ENCODE data around the gene TIMP4.
A peak's percentile ranks its signal among the peaks of the same experiment; 100 is the strongest.

Gene TIMP4

DNA sequence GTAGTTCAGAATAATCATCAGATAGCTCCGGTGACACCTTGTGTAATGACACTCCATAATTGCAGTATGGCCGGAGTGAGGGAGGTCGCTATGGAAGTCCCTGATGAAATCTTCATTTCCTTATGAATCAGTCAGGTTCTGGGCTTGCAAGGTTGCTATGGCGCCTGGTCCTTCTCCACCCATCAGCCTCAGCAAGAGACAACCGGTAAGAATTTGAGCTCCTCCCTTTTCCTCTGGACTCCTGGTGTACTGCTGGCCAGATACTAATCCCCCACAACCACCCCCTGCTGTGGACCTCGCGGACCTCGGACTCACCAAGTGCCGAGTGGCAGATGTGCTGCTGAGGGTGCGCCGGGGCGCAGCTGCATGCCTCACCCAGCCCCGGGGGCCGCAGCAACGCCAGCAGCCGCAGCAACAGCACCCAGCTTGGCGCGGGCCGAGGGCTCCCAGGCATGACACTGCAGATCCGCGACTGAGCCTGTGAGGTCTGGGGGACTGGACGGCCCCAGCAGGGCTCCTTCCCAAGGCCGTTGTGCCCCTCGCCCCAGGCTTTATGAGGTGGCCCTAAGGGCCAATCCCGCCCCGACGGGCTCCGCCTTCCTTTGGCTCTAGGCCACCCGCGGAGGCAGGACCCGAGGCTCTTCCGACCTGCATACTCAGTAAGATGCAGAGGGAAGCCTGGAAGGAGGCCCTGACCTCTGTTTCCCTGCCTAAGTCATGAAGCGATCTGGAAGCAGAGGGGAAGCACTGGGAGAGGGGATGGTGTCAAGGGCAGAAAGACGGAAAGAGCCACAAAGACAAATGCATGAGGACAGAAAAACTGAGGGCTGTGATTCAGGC lies at the start of gene TIMP4:
Gene TIMP4 (minus strand): TSS at position 526 of the 840 bp plus-strand sequence. CDS start 72 bp downstream, at position 454.
- DNase-seq: peak; percentile 56

DNA sequence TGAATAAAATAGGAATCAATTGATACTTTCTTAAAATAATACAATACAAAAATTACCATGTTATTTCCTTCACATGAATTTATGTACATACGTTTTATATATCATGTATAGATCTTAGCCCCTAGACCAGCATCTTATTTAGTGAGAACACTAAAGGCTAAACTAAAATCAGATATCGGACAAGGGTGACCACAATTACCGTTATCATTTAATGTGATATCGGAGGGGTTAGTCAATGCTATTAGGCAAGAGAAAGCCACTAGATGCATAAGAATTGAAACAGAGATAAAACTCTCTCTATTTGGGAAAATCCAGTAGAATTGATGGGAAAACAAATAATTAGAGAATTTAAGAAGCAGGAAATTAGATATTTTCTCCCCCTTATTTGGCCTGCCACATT lies 46.5 kb upstream of the TIMP4 start:
- no peak for DNase-seq

DNA sequence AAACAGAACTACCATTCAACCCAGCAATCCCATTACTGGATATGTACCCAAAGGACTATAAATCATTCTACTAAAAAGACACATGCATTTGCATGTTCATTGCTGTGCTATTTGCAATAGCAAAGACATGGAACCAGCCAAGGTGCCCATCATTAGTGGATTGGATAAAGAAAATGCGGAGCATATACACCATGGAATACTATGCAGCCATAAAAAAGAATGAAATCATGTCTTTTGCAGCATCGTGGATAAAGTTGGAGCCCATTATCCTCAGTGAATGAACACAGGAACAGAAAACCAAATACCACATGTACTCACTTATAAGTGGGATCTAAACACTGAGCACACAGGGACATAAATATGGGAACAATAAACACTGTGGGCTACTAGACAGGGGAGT lies 43.1 kb upstream of the TIMP4 start:
- no peak for DNase-seq

DNA sequence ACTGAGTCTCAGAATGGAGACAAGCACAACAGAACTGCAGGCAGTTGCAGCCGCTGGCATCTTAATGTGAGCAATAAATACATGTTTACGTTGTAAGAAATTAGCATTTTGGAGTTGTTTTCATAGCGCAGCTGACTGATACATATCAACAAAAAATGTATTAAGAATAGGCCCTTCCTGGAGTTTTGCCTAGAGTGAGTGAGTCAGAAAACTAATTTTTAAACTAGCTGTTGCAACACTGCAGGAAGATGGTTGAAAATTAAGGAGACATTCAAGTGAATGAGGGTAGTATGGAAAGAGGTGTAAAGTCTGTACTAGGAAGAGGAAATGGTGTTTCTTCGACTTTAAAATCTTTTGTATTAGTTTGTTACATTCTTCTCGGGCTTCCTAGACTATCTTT lies 39.6 kb upstream of the TIMP4 start:
- peak; percentile 84 for DNase-seq

DNA sequence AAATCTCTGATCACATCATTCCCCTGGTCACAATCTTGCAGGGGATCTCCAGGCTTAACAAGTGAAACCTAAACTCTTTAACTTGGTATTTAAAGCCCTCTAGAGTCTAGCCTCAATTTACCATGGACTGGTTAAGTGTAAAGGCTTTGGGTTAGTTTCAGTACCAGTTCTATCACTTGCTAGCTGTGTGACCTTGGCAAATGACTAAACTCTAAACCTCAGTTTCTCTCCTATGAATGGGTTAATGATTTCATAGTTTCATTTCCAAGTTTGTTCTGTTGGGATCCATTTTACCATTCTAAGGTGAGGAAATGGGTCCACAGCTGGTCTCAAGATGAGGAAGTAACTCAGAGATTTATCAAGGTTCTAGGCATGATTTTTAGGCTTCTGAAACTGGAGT lies 38.8 kb upstream of the TIMP4 start:
- no peak for DNase-seq

DNA sequence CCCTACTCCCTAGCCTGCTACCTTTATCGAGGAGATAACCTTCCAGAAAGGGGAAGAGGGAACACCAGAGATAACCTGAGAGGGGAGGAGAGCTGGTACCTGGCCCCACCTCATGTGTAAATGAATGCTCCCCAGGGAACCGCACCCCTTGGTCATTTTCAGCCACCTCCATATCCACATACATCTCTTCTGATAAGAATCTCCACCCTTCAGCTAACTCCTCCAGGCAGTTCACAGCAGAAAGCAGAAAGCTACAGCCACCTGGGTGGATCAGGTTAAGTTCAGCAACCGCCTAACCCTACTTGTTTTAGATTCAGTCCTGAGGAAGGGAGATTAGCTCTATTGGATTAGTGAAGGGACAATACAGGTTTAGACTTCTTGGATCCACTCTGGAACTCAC lies 38.0 kb upstream of the TIMP4 start:
- no peak for DNase-seq

DNA sequence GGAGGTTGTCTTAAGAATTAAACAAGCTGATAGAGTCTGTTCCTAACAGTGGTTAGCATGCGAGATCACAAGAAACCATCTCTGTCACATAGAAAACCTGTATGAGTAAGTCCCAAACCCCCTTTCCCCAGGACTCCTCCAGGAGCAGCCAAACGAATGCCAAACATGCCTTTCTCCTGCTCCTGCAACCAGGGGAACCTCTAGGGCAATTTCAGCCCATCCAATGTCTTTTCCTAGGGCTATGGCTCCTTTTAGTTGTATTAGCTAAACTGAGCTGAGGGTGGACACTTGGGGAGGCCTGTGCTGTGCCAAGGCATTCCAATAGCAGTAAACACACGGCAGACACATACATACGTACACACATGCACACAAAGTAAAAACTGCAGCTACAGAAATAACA lies 36.5 kb upstream of the TIMP4 start:
- DNase-seq: peak; percentile 67

DNA sequence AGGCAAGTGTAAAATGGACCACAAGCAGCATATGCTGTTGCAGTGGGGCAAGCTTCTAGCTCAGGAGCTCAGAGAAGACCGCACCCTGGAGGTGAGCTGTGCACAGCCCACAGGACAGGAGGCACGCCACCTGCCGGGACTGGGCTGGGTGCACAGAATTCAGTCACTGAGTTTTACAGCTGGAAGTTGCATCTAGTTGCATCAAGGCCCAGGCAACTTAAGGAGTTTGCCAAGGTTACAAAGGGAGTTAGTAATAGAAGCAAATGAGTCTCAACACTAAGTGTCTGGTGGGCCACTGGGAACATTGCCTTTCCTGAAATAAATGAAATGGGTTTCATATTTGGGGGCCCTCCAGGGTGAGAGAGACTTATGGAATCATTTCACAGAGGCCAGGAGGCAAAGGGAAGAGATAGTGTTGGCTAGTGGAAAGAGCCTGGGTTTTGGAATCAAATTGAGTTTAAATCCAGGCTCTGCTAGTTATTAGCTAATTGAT lies 36.0 kb upstream of the TIMP4 start:
- peak; percentile 48 for DNase-seq

DNA sequence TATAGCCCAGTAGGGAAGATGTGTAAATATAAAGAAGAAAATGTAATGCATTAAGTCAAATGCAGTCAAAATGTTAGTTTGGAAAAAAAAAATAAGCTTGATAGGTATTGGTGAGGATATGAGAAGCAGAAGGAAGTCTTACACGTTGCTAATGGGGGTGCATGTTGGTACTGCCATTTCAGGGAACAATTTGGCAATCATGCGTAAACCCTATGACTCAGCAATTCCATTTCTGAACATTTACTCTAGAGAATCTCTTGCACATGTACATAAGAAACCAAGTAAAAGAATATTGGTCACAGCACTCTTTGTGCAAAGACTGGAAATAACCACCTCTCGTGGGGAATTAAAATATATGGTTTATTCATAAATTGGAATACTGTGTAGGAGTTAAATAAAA lies 35.5 kb upstream of the TIMP4 start:
- DNase-seq: peak; percentile 89

DNA sequence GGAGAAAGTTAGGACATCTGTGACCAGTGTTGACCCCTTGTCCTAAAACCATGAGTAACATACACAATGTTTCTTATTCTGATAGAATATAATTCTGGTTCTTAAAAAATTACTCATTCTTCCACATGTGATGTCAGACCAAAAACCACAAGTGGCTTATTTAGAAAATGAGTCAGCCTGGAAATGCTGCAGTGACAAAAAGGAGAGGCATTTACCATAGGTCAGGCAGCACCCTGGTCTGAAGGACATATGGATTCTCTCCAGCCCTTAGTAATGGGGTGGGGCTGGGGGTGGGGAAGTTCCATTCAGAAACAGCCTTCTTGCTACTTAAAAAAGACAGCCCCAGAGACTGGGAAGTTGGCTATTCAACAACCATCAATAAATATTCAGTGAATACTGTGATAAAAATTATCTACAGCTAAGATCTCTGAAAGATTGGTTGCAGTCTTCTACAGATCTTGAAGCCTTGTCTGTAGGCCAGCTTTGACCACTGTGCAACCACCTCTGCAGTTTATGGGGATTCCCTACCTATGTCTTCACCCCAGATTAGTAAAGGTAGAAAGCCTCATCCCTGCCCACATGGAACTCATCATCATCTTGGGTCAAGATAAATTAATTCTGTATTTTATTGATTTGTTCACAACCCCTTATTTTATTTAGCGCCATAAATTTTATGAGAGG lies 34.9 kb upstream of the TIMP4 start:
- DNase-seq: peak; percentile 99

DNA sequence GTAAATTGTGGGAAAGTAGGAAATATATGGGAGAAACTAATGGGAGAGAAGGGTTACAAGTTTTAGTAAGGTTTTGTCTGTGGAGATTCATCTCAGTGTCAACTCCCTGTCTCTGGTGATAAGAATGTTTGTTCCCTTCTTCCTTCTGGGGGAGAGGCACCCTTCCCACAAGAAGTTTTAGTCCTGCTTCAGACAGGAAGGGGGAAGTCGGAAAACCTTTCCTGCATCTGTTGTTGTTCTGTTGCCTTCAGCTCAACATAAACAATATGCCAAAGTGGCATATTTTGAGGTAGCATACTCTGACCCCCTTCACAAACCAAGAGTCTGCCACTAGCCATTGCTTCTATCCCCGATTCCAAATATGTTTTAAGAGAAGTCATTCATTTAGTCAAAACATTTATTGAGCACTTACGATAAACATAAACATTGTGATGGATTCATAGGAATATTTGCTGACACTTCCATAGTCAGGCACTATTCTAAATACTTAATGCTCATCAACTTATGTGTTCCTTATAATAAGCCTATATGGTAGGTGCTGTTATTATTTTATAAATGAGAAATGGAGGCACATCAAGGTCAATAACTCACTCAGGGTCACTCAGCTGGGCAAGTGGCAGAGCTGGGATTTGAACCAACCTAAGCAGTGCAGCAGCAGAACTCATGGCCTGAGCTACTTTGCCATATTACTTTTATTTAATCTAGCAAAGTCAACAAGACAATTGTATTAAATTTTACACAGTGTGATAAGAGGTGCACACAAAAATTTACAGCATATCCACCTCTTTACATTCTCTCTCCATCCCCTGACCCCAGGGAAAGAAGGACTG lies 34.2 kb upstream of the TIMP4 start:
- no peak for DNase-seq

DNA sequence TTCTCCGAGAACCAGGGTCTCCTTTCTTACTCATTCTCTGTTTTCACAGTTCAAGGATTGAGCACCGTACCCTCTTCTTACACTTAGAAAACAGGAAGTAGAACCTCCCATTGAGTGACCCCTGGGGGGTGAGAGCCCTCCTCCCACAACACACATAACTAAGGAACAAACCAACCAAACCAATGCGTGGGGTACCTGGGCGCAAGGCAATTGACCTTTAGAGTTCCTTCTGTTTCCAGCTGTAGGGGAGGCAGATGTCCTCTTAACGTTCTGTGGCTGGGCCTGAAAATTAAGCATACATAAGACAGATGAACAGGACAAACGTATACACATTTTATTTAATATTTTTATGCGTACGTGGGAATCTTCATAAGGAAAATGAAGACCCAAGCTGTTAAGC lies 33.5 kb upstream of the TIMP4 start:
- DNase-seq: no peak

DNA sequence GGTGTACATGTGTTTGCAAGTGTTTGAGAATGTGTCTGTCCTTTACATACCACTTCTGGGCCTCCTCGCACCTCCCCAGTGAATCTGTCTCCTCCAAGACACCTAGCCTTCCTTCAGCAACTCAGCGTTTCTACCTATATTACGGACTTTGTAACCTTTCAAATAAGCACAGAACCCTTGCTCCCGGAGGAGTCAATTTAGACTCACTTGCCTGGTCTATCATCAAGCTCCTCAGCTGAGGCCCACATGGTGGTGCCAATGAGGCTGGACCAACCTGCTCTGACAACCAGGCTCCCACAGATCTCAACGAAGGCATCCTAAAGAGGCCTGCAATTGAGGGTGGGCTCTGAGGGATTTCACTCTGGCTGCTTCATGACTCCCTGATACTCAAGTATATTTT lies 32.8 kb upstream of the TIMP4 start:
- no peak for DNase-seq

DNA sequence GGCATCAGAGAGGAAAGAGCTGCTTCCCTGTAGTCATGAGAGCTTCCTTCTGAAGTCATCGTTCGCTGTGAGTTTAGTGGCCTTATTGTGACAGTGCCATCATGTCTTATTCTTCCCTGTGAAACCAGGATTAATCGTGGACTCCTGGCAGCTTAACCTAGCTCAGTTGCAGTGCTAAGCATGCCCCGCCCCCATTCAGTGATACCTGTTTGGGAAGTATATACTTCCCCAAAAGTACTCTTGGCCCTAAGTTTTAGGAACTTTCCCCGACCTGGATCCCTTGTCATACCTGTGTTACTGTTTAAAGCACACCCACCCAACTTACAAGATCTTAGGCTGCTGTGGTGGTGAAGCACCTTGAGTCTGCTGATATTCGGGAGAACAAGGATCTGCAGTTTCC lies 32.1 kb upstream of the TIMP4 start:
- DNase-seq: no peak

DNA sequence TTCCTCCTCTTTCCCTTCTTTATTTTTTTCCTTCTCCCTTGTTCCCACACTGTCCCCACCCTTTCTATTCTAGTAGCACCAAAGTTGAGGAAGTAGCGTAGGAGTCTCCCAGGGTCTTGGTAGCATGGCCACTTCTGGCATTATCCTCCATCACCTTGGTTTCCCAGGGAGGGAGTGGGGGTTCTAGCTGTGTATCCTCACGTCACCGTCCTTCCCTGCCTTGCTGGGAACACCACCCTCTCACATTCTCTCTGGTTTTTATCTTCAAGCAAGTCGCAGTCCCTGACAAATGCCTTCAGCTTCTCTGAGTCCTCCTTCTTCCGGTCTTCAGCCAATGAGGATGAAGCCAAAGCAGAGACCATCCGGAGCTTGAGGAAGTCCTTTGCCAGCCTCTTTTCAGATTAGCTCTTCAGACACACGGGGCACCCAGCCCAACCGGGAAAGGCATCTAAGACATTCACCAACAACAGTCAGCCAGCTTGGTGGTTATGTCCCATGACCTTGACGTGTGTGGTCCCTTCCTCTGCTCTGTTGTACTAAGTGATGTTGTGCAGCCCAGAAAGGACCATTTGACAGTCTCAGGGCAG lies 31.6 kb upstream of the TIMP4 start:
- no peak for DNase-seq

DNA sequence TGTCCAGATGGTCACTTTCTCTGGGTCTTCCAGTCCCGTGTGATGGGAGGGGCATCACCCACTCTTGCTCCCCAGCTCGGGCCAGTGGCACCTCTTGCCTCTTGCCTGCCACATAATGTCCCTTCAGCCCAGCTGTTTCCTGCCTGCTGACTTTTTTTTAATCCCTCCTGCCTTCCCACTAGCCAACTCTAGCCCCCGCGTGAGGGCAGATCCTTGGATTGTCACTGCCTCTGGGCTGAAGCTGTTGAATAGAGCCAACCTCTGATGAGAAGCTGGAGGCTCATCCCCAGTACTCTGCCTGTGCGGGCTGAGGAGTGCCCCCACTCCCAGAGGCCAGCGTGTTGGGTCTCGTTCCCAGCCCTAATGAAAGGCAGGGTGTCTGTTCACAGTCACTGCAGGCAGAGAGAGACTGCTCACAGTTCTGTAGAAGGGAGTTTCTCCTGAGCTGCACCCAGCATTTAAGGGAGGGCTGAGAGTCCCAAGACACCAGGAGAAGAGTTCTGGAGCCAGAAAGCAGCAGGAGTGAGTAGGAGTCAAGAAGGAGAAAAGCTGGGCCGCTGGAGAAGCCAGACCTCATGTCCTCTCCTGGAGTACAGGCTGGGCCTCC lies 30.1 kb upstream of the TIMP4 start:
- DNase-seq: no peak

DNA sequence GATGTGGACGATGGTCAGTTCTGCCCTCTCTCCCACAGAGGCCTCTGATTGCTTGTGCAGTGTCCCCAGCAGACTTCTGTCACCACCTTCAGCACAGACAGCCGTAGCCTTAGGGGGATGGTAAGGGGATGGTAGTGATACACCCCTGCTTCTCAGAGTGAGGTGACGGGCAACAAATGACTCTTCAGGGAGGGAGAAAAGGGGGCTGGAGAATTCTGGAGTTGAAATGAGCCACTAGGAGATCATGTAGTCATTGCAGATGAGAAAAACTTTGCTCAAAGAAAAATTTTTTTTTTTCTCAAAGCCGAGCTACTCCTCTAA lies 29.6 kb upstream of the TIMP4 start:
- no peak for DNase-seq

DNA sequence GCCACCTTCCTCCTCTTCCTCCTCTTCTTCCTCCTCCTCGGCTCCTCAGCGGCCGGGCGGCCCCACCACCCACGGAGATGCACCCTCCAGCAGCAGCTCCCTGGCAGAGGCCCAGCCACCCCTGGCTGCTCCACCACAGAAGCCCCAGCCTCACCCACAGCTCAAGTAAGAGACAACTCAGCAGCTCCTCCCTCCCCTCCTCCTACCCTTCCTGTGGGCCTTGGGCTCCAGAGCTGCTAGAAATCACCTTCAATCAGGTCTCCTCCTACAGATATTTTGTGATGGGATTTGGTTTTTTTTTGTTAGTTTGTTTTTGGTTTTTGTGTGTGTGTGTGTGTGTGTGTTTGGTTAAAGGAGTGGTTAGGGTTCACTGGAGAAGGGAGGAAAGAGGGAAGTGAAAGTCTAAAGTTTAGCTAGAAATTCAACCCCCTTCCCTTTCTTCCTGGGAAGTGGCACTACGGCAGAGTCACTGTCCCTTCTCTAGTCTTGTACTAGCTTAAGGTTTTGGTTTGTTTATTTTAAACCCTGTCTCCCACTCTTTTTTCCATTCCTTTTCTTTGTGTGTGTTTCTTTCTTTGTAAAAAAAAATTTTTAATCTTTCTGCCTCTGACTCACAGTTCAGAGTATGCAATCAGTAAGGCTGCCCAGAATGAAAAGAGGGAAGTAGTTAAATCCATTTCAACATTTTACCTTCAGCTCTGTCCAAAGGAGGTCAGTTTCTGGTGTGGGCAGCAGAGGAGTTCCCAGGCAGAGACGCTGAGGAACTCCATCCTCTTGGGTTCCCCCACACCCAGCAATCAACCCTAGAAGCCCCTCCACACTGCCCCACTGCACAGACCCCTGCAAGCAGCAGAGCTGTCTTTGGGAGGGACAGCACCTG lies 29.0 kb upstream of the TIMP4 start:
- DNase-seq: peak; percentile 62

DNA sequence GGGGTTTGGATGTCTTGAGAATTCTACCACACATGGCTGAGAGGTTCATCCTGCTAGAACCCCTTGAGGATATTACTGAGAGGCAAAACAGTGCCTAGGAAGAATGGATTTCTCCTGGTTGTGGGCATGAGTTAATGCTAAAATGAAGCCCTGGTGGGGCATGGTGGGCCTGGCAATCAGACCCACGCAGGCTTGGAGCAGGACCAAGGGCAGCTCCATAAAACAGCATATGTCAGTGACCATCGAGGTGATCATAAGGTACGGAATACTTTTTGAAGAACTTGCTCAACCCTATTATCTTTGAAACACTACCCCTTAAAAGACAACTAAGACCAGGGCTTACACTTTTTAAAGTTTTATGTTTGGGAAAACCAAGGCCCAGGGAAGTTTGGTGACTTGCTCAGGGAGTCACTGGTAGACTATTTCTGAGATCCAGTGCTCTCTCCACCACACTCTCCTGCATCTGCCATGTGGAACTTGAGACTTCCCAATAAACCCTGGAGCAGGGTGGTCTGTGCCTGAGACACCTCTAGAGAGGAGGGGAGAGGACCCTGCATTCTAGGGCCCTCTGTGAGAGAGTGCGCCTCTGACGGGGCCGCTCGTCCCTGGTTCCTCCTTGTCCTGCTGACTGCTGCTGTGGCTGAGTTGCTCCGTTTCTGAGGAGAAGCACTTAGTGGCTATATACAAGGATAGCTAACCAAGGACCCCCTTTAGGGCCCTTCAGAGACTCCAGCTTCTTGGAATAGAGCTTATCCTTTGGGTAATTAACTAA lies 28.0 kb upstream of the TIMP4 start:
- no peak for DNase-seq

DNA sequence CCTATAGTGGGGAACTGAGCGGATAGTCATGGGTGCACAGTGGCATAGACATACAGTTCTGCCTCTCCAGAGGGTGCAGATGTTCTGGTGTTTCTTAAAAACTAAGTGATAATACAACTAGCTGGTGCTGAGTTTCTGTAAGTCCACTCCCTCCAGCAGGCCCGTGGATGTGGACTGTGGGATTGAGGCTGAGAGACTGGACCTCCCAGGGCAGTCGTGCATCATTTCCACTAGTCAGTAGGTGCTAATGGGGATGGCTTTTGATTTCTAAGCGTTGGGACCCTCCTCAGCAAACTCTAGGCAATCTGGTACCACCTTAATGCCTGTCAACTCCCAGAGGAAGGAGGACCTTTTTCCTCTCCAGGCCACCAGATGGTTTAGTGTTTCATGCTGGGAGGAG lies 27.3 kb upstream of the TIMP4 start:
- DNase-seq: no peak

DNA sequence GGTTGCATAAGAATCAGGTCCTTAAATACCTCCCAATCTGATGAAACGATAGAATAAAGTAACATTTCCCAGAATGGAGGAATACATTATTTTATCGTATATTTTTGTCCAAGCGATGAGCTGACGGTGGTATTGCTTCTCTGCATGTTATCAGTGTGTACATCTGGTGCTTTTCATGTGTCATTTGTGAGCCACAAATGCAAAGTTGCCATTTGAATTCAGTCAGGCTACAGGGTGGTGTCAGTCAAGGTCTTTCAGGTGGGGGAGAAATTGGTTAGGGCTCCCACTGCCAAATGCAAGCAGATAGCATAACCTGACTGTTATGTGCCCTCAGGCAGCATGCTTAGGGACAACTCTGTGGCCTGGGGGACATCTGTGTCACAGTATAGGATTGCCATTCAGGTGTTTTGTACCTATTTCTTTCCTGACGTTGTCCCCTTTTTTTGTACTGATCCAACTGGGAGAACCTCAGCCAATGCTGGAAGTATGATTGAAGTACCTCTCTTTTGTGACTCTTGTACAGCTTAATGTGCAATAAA lies 26.5 kb upstream of the TIMP4 start:
- DNase-seq: no peak

All from fibroblast of skin of right biceps (primary cell).